Neutrophil (primary cell): ENCODE results near the gene FRMPD1.

Experiments used
- H3K27ac ChIP-seq: fragments of 200-600 bp; sonication (generic); 2 replicates; pipeline ENCODE4 v1.5.1; 2016; ENCODE audit warnings: mild to moderate bottlenecking, moderate library complexity
- H3K27me3 ChIP-seq: fragments of 200-600 bp; sonication (generic); 2 replicates; pipeline ENCODE4 v1.6.0; 2016; ENCODE audit warnings: mild to moderate bottlenecking
- H3K36me3 ChIP-seq: fragments of 200-600 bp; sonication (generic); 2 replicates; pipeline ENCODE4 v1.5.1; 2017
- H3K4me1 ChIP-seq, 2 experiments: fragments of 200-600 bp in 1 of 2; sonication (generic) in 1 of 2; 1 replicate in 1 of 2; 2 replicates in 1 of 2; pipeline versions ENCODE4 v1.5.1 to v1.6.1; 2013 to 2016; ENCODE audit warnings: low read depth in 1 of 2, low read length in 1 of 2, mild to moderate bottlenecking in 1 of 2, moderate library complexity in 1 of 2; ENCODE audit not compliant: control insufficient read depth in 1 of 2, insufficient read depth in 1 of 2
- H3K4me3 ChIP-seq, 2 experiments: fragments of 200-600 bp in 1 of 2; sonication (generic) in 1 of 2; 1 replicate in 1 of 2; 2 replicates in 1 of 2; pipeline ENCODE4 v1.5.1; 2013 to 2016; ENCODE audit warnings: low read depth in 1 of 2, low read length in 1 of 2, mild to moderate bottlenecking in 1 of 2, moderate library complexity in 1 of 2
- H3K9me3 ChIP-seq: fragments of 200-600 bp; sonication (generic); 2 replicates; pipeline ENCODE4 v1.5.1; 2016
- CTCF ChIP-seq: fragments of 200-600 bp; sonication (generic); IDR thresholded peaks from 2 replicates; pipeline ENCODE4 v1.5.1; 2016; ENCODE audit warnings: antibody characterized with exemption

FRMPD1 gene

GRCh38 chr9:37710046-37710445 lies 59.3 kb downstream of the FRMPD1 start:
- TF ChIP-seq CTCF, result no peak
- H3K36me3 ChIP-seq, result no peaks in the 10 kb centered on the region
- no peaks in the 10 kb centered on the region for H3K9me3 ChIP-seq
- H3K27ac ChIP-seq, result no peak overlapping the region
- no peak overlapping the region for H3K4me3 ChIP-seq
- no peaks in the 10 kb centered on the region for H3K4me1 ChIP-seq
- peaks cover 11% of the 10 kb centered on the region for H3K27me3 ChIP-seq

- no peaks in the 10 kb centered on the region for H3K27me3 ChIP-seq
- H3K27ac ChIP-seq, result no peak overlapping the region
- H3K36me3 ChIP-seq, result no peaks in the 10 kb centered on the region
- H3K4me3 ChIP-seq, result no peak overlapping the region
- no peak for TF ChIP-seq CTCF
- H3K9me3 ChIP-seq, result no peaks in the 10 kb centered on the region
- H3K4me1 ChIP-seq, result no peaks in the 10 kb centered on the region
These were observed 64.5 kb downstream of the FRMPD1 start for GRCh38 chr9:37715260-37715659.

- Histone ChIP-seq H3K27me3 (no peaks in the 10 kb centered on the region), H3K9me3 (no peaks in the 10 kb centered on the region), H3K4me3 (no peak overlapping the region), H3K4me1 (no peaks in the 10 kb centered on the region), H3K36me3 (no peaks in the 10 kb centered on the region), H3K27ac (no peak overlapping the region)
- TF ChIP-seq CTCF, result no peak
These were observed 65.3 kb downstream of the FRMPD1 start for GRCh38 chr9:37715991-37716505.

GRCh38 chr9:37719526-37719925 lies 68.8 kb downstream of the FRMPD1 start:
- TF ChIP-seq CTCF, result no peak
- no peaks in the 10 kb centered on the region for H3K4me1 ChIP-seq
- no peak overlapping the region for H3K27ac ChIP-seq
- no peaks in the 10 kb centered on the region for H3K27me3 ChIP-seq
- H3K9me3 ChIP-seq, result no peaks in the 10 kb centered on the region
- H3K4me3 ChIP-seq, result no peak overlapping the region
- no peaks in the 10 kb centered on the region for H3K36me3 ChIP-seq

GRCh38 chr9:37727013-37727412 lies 76.3 kb downstream of the FRMPD1 start:
- no peak for TF ChIP-seq CTCF
- peaks cover 10% of the 10 kb centered on the region for H3K27me3 ChIP-seq

GRCh38 chr9:37729499-37729898 lies 78.7 kb downstream of the FRMPD1 start:
- no peak overlapping the region for H3K27ac ChIP-seq
- TF ChIP-seq CTCF, result no peak
- no peaks in the 10 kb centered on the region for H3K4me1 ChIP-seq
- H3K4me3 ChIP-seq, result no peak overlapping the region
- H3K27me3 ChIP-seq, result peaks cover 26% of the 10 kb centered on the region
- no peaks in the 10 kb centered on the region for H3K9me3 ChIP-seq
- H3K36me3 ChIP-seq, result no peaks in the 10 kb centered on the region

More at GRCh38 chr9:37727013-37727412, 76.3 kb downstream of the FRMPD1 start:
- H3K27ac ChIP-seq, result no peak overlapping the region
- H3K9me3 ChIP-seq, result no peaks in the 10 kb centered on the region
- H3K4me3 ChIP-seq, result no peak overlapping the region
- no peaks in the 10 kb centered on the region for H3K36me3 ChIP-seq
- H3K4me1 ChIP-seq, result no peaks in the 10 kb centered on the region
